A673 (cell line): Measurements from ENCODE around the gene SLC2A6.

ENCODE experiments used
- EZH2 ChIP-seq: fragments of 200-600 bp; sonication (generic); IDR thresholded peaks from 2 replicates; pipeline ENCODE4 v1.6.1; 2017; ENCODE audit warnings: borderline replicate concordance, low read depth, mild to moderate bottlenecking, mixed read lengths, antibody characterized with exemption, low read length; ENCODE audit not compliant: poor library complexity, severe bottlenecking
- TF ChIP-seq, protein P1 (sequence below): fragments of 300-800, 200-600 bp; sonication (generic); conservative IDR thresholded peaks from 2 replicates; pipeline ENCODE4 v1.5.1; 2017; ENCODE audit warnings: low read depth, mild to moderate bottlenecking, antibody characterized with exemption, low read length, moderate library complexity, mixed read lengths

DNA sequence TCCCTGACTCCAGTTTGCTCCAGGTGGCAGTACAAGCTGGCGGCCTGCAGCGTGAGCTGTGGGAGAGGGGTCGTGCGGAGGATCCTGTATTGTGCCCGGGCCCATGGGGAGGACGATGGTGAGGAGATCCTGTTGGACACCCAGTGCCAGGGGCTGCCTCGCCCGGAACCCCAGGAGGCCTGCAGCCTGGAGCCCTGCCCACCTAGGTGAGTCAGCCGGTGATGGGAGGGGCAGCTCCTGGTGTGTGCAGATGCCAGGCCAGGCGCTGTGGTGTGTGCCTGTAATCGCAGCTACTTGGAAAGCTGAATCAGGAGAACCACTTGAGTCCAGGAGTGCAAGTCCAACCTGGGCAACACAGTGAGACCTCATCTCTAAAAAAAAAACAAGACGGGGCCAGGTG lies 29.1 kb downstream of the SLC2A6 start:
- TF ChIP-seq, protein P1, sequence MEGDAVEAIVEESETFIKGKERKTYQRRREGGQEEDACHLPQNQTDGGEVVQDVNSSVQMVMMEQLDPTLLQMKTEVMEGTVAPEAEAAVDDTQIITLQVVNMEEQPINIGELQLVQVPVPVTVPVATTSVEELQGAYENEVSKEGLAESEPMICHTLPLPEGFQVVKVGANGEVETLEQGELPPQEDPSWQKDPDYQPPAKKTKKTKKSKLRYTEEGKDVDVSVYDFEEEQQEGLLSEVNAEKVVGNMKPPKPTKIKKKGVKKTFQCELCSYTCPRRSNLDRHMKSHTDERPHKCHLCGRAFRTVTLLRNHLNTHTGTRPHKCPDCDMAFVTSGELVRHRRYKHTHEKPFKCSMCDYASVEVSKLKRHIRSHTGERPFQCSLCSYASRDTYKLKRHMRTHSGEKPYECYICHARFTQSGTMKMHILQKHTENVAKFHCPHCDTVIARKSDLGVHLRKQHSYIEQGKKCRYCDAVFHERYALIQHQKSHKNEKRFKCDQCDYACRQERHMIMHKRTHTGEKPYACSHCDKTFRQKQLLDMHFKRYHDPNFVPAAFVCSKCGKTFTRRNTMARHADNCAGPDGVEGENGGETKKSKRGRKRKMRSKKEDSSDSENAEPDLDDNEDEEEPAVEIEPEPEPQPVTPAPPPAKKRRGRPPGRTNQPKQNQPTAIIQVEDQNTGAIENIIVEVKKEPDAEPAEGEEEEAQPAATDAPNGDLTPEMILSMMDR = no peak
- no peak for TF ChIP-seq EZH2
